ENCODE measurements around the gene BAG5.

The BAG5 gene

DNA sequence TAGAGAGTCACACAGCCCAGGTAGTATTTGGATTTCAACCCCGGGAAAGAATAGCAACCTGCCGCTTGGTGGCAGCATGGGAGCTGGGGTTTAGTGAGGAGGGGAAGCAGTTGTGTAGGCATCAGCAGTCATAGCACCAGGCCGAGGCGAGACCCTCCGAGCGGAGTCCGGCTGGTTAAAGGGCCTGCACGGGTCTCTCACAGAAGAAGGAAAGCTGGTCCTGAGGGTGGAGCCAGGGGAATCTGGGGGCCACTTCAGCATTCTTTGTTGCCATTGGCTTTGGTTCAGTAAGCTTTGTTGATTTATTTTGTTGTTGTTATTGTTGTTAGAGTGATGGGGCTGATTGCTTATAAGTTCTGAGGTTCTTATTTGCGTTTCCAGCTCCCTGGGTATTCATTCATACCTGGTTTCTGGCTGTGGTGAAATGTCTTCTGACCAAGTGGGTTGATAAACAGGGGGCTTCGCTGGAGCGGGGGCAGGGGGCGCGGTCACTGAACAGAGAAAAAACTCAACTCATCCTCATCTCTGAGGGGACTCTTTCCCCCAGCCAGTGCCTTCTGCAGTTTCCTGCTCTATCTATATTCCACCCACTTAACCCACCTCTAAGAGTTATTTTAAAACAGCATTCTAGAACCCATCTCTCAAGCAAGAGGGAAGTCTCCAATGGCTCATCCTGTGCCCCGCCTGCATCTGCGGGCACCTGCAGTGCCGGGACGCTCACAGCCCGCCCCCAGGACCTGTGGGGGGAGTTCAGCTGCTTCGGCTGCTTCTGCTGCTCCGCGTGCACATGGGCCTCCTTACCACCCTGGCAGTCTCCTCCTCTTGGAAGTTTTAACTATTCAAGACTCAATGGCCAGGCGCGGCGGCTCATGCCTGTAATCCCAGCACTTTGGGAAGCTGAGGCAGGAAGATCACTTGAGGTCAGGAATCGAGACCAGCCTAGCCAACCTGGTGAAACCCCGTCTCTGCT, 51.4 kb downstream of the BAG5 start:
- no peak for DNase-seq (ENCODE audit: low read depth in 1 of 2, low spot score in 1 of 2)

DNA sequence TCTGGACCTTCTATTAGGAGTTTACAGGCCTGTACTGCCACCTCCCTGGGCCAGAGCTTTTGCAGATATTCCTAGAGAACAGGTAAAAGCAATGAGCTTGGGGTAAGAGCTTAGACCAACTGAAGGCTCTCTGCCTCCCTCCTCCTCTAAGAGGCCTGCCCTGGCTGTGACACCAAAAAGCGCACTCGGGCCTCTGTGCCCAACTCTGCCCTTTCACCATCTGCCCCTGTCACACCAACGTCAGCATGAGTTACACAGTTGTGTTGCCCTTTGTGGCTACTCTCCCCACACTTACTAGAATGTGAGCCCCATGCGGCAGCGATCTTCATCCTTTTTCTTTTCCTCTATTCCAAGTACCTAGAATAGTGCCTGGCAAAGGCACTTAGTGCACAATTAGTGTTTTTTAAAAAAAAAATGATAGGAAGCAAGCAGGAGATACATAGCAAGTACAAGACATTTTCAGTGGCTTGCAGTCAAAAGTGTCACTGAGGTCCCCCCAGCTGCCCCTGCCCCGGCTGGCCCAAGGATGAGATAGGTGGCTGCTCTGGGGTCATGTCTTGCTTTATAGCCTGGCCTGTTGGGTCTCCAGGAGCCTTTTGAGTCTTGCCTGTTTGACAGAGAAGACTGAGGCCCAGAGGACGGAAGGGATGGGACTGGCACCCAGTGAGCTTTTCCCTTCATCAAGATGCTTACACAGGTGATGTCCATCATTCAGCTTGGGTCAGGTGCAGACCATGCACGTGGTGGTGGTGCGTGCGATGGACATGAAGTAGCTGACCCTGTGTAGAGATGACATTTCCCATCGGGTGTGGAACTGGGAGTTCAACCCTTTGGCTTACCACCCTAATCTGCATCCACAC, 52.4 kb downstream of the BAG5 start:
- DNase-seq (ENCODE audit: low read depth in 1 of 2, low spot score in 1 of 2) = no peak

DNA sequence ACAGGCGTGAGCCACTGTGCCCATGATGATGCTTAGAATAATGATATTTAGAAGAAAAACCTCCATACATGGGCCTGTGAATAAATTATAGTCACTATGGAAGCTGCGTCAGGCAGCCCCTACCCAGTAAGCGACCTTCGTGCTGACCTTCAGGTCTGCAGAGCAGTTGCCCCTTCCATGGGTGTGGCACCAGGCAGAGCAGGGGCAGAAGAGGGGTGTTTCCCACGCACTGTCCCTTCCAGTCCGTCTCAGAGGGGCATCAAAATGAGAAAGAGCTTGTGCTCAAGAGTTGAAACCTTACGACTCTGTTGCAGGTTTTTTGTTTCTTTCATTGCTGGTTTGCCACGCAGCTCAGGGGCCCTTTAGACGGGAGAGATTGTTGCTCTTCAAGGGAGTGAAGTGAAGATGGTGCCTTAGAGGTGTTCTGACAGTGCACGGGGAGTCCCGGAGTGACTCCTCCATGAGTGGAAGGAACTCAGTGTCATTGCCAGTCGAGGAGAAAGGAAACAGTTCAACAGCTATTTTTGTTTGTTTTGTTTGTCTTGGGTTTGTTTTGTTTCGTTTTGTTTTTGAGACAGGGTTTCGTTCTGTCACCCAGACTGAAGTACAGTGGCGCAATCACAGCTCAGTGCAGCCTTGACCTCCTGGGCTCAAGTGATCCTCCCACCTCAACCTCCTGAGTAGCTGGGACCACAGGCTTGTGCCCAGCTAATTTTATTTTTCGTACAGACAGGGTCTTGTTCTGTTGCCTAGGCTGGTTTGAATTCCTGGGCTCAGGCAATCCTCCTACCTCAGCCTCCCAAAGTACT, 53.7 kb downstream of the BAG5 start:
- DNase-seq (ENCODE audit: low read depth in 1 of 2, low spot score in 1 of 2) = no peak

GRCh38 chr14:103507751-103508150, 54.7 kb downstream of the BAG5 start:
- no peak for DNase-seq (ENCODE audit: low read depth in 1 of 2, low spot score in 1 of 2)

Measured in stimulated activated CD4-positive, alpha-beta T cell treated with anti-CD3 and anti-CD28 coated beads, Interleukin-15, amount 100 ng/mL, for 1 hour (primary cell).